NOMO-1 treated with dmso at 0.1 percent for 144 hours (cell line): Measurements from ENCODE around the gene LSM3.

ENCODE experiments used
- DNase-seq: peaks from one replicate; lab custom pipeline; 2025; ENCODE audit not compliant: unreplicated experiment; lab: John Stamatoyannopoulos, UW

LSM3 gene

DNA sequence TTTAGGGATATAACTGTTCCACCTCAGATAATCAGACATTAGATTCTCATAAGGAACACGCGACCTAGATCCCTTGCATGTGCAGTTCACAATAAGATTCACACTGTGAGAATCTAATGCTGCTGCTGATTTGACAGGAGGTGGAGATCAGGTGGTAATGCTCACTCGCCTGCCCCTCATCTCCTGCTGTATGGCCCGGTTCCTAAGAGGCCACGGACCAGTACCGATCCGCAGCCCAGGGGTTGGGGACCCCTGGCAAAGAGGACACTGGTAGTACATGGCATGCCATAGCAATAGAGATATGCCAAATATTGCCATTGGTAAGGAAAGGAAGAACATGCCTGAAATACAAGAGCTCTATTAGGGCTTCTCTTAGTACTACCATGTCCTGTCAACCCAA, 59.7 kb downstream of the LSM3 start:
- no peak for DNase-seq

DNA sequence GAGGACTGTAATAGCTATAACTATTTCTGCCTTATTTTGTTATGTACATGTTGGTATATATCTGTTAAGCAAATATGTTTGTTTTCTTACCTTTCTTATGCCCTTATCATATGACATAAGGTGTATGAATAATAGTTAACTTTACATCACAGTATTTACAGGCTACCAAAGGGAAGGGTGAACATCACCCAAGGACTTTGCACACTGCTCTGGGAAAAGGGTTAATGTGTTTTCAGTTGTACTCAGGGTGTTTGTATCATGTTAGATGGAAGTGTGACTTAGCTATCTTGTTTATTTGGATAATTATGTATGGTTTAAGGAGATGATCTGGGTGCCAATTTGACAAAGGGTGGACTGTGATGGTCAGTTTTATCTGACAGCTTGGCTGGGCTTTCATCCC, 60.3 kb downstream of the LSM3 start:
- no peak for DNase-seq

DNA sequence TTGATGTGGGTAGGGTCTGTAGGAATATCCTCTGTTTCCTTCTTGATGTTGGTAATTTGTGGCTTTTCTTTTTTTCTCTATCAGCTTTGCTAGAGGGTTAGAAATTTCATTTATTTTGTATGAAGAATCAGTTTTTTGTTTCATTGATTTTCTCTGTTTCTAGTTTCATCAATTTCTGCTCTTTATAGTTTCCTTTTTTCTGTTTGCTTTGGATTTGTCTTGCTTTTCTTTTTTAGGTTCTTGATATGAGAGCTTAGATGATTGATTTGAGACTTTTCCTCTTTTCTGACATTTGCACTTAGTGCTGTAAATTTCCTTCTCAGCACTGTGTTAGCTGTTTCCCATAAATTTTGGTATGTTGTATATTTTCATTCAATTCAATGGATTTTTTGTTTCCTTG, 61.3 kb downstream of the LSM3 start:
- DNase-seq, result no peak

DNA sequence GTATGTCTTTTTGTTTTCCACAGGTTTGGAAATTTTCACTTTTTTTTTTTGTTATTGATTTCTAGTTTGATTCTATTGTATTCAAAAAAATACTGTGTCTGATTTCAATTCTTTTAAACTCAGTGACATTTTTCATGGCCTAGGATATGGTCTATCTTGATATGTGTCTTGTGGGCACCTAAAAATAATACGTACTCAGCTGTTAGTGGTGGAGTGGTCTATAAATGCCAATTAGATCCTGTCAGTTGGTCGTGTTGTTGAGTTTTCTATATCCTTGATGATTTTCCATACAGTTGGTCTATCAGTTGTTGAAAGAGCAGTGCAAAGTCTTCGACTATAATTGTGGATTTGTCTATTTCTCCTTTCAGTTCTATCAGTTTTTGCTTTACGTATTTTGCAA, 61.7 kb downstream of the LSM3 start:
- no peak for DNase-seq

DNA sequence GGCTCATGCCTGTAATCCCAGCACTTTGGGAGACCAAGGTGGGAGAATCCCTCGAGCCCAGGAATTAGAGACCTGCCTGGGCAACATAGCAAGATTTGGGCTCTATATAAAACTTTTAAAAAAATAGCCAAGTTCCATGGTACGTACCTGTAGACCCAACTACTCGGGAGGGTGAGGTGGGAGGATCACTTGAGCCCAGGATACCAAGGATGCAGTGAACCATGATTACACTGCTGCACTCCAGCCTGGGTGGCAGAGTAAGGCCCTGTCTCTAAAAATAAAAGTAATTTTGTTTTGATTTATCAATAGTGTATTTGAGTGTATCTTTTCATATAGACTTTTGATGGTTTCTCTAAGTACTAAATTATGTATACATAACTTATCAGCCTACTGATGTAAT, 63.1 kb downstream of the LSM3 start:
- no peak for DNase-seq

DNA sequence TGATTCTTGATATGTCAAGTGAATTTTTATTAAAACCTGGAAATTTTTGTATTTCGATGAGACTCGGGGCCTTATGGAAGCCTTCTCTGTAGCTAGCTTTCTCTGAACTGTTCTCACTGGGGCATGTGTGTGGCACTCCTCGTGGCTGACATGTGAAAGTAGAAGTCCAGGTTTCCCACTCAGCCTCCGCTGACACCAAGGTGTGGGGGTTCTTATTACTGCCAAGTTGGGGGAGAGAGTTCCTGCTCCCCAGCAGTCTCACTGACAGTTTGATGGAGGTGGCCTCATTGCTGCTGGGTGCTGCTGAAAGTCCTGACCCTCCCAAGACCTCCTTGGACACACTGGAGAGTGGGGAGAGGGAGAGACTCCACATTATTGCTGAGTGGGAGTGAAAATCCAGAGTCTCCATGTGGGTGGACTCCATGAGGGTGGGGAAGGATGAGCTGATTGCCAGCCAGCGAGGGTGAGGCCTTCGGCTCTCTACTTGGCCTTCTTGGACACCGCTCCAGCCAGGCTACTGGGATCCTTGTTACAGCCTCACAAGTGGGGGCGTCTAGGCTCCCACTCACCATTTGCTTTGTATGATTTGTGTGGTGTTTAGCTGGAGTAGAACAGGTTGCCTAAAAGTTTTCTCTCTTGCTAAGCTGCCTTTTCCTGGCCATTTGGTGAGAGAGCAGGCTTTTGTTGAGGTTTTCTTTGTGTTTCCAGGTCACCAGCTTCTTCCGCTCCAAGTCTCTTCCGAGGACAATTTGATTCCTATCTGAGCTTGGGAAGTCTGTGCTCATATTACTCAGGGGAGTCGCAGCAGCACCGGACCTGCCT, 64.1 kb downstream of the LSM3 start:
- no peak for DNase-seq

DNA sequence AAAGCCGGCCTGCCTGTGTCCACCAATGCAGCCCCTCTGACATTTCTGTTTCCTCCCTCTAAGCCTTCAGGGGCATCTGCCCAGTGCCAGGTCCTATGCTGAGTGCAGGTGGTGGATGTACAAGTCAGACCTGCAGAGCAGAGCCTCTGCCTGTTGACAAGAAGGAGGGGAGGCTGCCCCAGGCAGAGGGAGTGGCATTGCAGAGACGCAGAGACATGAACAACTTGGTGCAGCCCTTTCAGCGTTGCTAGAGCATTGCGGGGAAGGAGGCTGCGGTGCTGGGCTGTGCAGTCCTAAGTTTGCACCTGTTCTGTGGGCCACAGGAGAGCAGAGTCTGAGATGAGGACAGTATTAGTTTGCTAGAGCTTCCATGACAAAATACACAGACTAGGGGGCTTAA, 65.2 kb downstream of the LSM3 start:
- DNase-seq, result no peak

DNA sequence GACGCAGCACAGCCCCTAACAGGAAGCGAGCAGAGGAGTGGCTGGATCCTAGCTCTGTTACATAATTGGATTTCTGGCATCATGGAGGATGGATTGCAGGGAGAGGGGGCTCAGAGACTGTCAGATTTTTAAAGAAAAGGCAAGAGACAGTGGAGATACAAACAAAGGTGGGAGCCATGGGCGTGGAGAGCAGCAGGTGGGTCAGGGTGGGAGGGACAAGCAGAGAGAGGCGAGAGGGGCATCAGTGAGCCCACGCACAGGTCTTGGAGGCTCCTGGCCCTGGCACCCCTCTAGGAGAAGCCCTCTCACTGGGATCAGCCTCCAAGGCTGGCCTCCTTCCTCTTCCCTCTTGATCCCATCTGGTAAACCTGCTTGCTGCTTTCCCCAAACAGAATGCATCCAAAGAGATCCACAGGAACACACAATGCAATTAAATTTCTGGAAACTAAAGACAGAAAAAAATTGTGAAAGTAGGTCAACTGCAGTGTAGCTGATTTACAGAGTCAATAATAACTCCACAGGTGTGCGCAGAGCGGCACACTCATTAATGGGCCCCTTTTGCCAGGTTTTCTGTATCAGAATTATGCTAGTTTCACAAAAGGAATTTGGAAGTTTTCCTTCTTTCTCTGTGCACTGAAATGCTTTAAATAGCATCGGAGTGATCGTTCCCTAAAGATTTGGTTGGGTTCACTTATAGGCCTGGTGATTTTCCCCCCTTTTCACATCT, 66.1 kb downstream of the LSM3 start:
- no peak for DNase-seq

DNA sequence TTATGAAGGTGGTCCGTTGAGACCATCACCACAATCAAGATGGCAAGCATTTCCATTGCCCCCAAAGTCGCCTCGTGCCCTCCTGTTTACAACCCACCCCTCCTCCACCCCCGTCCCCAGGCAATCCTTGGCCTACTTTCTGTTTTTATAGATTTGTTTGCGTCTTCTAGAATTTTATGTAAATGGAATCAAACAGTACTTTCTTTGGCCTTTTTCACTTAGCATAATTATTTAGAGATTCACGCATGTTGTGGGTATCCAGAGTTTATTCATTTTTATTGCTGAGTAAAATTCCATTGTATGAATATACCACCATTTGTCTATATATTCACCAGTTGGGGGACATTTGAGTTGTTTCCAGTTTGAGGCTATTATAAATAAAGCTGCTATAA, 66.6 kb downstream of the LSM3 start:
- no peak for DNase-seq

DNA sequence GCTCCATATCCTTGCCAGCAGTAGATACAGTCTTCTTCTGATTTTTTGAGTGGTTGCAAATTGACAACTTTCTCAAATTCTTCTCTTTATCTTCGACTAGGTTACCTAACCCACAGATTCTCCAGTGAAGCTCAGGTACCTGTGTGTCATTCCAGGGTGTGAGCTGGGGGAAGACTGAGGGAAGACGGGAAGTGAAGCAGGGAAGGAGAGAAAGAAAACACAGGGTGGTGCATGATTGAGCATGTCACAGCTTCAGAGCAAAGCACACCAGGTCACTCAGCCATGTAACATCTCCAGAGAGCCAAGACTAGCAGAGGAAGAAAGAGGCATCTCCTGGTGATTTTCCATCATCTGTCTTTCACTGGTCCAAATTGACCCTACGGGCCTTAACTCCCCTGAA, 67.2 kb downstream of the LSM3 start:
- no peak for DNase-seq

DNA sequence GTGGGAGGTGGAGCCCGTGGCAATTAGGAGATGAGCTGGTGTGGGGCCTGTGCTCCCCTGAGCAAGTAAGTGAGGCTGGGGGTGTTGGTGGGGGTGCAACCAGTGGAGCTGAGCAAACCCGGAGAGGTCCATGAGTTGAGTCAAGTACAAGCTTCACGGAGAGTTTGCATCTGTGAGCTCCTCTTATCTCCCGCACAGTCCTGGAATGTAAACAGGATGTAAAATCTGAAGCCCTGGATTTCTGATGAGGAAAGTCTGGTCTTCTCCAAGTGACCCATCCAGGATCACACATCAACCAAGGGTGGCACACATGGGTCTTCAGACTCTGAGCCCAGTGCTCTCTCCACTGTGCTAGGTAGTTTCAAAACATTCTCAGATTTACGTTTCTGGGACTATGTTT, 67.8 kb downstream of the LSM3 start:
- DNase-seq, result no peak

DNA sequence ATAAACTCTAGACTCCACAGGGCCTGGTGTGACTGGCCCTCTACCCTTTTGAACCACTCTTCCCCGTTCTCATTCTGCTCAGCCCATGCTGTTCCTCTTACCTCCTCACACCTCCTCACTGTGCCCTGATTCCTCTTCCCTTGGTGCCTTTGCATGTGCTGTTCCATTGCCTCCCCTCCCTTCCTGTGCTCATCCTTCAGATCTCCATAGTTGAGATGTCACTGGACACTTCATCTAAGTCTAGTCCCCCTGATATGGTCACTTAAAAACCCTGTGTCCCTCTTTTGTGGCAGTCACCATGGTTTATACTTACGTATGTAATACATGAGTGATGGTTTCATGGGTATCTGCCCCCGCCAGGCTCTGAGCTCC, 69.8 kb downstream of the LSM3 start:
- DNase-seq, result no peak

DNA sequence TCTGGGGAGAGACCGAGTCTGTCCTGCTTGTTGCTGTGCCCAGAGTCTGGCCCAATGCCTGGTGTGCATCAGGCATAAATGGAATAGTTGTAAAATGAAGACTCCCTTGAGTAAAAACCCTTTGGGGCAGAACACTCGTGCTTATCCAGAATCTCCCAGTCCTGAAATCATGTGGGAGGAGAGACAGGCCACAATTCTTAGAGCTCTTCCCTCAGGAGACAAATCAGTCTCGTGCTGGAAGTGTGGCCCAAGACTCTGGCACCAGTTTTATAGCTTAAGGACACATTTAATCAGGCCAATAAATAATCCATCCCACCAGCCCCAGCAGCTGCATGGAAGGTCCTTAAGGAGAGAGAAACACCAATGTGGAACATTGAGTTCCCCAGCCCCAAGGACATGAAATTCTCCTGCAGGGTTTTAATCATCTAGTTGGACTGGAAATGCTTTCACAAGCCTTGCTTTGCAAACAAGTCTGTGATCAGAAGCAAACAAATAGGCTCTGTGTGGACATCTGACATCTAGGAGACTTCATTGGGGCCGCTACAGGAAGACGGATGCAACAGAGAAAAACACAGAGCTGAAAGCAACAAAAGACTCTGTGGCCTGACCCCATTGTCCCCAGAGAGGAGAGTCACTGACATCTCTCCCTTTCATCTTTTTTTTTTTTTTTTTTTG, 70.4 kb downstream of the LSM3 start:
- no peak for DNase-seq
